WERI-Rb-1 (cell line): ENCODE measurements around the gene AATF.

Source experiments
- DNase-seq: peaks from one replicate; pipeline ENCODE4 v3.0.0-alpha.2; 2020
- H3K27ac ChIP-seq: fragments of 250-450 bp; sonication (Bioruptor Pico); 2 replicates; pipeline ENCODE4 v1.5.1; 2020; ENCODE audit warnings: mild to moderate bottlenecking, moderate library complexity
- H3K27me3 ChIP-seq: fragments of 250-450 bp; sonication (Bioruptor Pico); 2 replicates; pipeline ENCODE4 v1.5.1; 2021; ENCODE audit warnings: mild to moderate bottlenecking, low read depth, moderate library complexity; ENCODE audit not compliant: insufficient read depth, severe bottlenecking
- H3K36me3 ChIP-seq: fragments of 250-450 bp; sonication (Bioruptor Pico); 2 replicates; pipeline ENCODE4 v1.5.1; 2020; ENCODE audit warnings: mild to moderate bottlenecking, moderate library complexity
- H3K4me3 ChIP-seq: 2 replicates; pipeline ENCODE4 v1.5.1; 2011; ENCODE audit warnings: low read depth, mild to moderate bottlenecking, control low read depth, low read length
- H3K9me3 ChIP-seq: fragments of 250-450 bp; sonication (Bioruptor Pico); 2 replicates; pipeline ENCODE4 v1.5.1; 2021; ENCODE audit warnings: mild to moderate bottlenecking, moderate library complexity; ENCODE audit not compliant: severe bottlenecking
- TF ChIP-seq, protein P1 (sequence below): IDR thresholded peaks from 2 replicates; pipeline ENCODE4 v1.5.1; 2011; ENCODE audit warnings: low read depth, mild to moderate bottlenecking, control low read depth, inconsistent platforms, low read length

AATF gene

GRCh38 chr17:36910513-36910912 is 38.2 kb upstream of the AATF start:
- Histone ChIP-seq H3K27me3 (no peaks in the 10 kb centered on the region), H3K27ac (no peak overlapping the region), H3K36me3 (no peaks in the 10 kb centered on the region), H3K4me3 (no peak overlapping the region), H3K9me3 (no peaks in the 10 kb centered on the region)
- TF ChIP-seq, protein P1, sequence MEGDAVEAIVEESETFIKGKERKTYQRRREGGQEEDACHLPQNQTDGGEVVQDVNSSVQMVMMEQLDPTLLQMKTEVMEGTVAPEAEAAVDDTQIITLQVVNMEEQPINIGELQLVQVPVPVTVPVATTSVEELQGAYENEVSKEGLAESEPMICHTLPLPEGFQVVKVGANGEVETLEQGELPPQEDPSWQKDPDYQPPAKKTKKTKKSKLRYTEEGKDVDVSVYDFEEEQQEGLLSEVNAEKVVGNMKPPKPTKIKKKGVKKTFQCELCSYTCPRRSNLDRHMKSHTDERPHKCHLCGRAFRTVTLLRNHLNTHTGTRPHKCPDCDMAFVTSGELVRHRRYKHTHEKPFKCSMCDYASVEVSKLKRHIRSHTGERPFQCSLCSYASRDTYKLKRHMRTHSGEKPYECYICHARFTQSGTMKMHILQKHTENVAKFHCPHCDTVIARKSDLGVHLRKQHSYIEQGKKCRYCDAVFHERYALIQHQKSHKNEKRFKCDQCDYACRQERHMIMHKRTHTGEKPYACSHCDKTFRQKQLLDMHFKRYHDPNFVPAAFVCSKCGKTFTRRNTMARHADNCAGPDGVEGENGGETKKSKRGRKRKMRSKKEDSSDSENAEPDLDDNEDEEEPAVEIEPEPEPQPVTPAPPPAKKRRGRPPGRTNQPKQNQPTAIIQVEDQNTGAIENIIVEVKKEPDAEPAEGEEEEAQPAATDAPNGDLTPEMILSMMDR = no peak
- DNase-seq = no peak

DNA sequence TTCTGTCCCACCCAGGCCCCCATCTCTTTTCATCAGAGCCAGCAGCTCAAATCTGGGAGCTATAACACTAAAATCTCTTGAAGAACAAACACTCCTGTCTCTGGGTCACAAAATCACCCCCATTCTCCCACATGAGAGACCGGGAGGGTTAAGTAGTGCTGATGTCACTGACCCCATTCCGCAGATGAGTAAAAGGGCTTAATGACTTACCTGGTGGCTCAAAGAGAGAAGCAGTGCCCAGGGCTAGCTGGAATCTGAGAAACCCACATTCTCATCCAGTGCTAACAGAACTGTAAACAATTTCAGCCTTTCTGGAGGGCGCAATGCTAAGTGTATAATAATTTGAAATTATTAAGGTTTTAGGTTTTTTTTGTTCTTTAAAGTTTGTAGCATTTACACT is 37.8 kb upstream of the AATF start:
- no peak for DNase-seq
- Histone ChIP-seq H3K4me3 (no peak overlapping the region), H3K36me3 (no peaks in the 10 kb centered on the region), H3K9me3 (no peaks in the 10 kb centered on the region), H3K27me3 (no peaks in the 10 kb centered on the region), H3K27ac (no peak overlapping the region)
- TF ChIP-seq, protein P1 = no peak

- no peak for DNase-seq
- TF ChIP-seq, protein P1 = no peak
- H3K27me3 ChIP-seq = no peaks in the 10 kb centered on the region
- H3K36me3 ChIP-seq = no peaks in the 10 kb centered on the region
- no peaks in the 10 kb centered on the region for H3K9me3 ChIP-seq
- no peak overlapping the region for H3K4me3 ChIP-seq
- no peak overlapping the region for H3K27ac ChIP-seq
Measured at GRCh38 chr17:36913132-36913531, 35.6 kb upstream of the AATF start.

GRCh38 chr17:36918211-36918691 is 30.5 kb upstream of the AATF start:
- Histone ChIP-seq H3K27ac (no peak overlapping the region), H3K36me3 (no peaks in the 10 kb centered on the region), H3K27me3 (peaks cover 24% of the 10 kb centered on the region), H3K9me3 (no peaks in the 10 kb centered on the region), H3K4me3 (no peak overlapping the region)
- TF ChIP-seq, protein P1 = no peak
- no peak for DNase-seq

- no peak overlapping the region for H3K4me3 ChIP-seq
- no peak for DNase-seq
- TF ChIP-seq, protein P1 = no peak
- no peak overlapping the region for H3K27ac ChIP-seq
- no peaks in the 10 kb centered on the region for H3K9me3 ChIP-seq
- H3K36me3 ChIP-seq = no peaks in the 10 kb centered on the region
- H3K27me3 ChIP-seq = peaks cover 24% of the 10 kb centered on the region
Measured at GRCh38 chr17:36919407-36919968, 29.3 kb upstream of the AATF start.
